GM21619 (cell line): Measurements from ENCODE around the gene TEX11.

Experiments used
- ATAC-seq: cut with Tn5 transposase; IDR thresholded peaks from one replicate; pipeline ENCODE4 v1.9.1; 2021; ENCODE audit not compliant: unreplicated experiment

The TEX11 gene

DNA sequence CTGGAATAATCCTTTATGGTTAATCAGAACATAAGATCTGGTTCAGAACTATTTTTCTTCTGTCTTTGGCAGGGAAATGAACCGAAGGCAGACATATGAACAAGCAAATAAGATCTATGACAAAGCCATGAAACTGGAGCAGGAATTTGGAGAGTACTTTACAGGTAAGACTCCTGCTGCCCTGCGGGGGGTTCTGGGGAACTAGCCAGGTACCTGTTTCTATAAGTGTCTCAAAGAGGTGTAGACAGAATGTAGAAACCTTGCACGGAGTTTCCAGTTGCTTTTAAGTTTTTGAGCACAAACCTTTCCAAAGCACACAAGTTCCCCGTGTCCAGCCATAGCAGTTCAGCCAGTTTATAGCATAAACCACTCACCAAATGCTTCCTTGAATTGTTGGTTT is 407.7 kb downstream of the TEX11 start:
- no peak for ATAC-seq

- ATAC-seq = no peak
These were observed 410.4 kb downstream of the TEX11 start for GRCh38 chrX:70498129-70498528.

DNA sequence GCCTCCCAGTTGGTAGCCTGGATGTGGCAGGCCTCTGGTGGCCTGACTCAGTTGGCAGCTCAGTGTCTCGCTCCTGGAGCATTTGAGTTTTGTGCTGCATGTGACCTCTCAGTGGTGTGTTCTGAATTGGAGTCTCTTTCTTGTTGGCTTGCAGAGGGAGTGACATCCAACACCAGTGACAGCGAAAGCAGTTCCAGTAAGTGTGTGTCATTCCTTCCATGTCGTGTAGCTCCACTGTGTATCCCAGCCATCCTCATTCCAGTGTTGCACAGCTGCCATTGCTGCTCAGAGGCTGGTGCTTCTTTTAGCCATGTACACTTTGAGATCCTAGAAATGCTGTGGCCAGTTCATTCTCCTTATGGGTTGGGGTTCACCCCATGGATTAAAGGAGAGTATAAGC is 411.5 kb downstream of the TEX11 start:
- no peak for ATAC-seq

- ATAC-seq = no peak
These were observed 412.0 kb downstream of the TEX11 start for GRCh38 chrX:70496491-70496890.

GRCh38 chrX:70494441-70494840 is 414.1 kb downstream of the TEX11 start:
- no peak for ATAC-seq

DNA sequence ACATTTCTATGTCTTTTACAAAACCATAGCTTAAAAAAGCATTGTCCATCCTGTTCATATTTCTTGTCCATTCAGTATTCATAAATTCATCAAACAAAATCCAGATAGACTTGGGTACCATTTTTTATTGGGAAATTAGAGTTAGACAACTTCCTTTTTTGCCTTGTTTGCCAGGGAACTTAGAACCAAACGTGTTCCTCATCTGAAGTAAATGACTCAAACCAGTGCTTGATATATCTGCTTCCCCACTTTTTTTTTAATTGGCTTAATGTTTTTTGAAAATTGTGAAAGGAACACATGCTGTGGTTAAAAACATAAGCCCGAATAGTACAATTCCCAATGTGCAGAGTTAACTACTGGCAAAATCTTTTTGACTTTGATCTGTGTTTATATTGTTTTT is 419.7 kb downstream of the TEX11 start:
- no peak for ATAC-seq

GRCh38 chrX:70485466-70485865 is 423.0 kb downstream of the TEX11 start:
- ATAC-seq = no peak

- ATAC-seq = no peak
These were observed 426.2 kb downstream of the TEX11 start for GRCh38 chrX:70482300-70482699.

GRCh38 chrX:70481471-70482270 is 426.8 kb downstream of the TEX11 start:
- no peak for ATAC-seq

DNA sequence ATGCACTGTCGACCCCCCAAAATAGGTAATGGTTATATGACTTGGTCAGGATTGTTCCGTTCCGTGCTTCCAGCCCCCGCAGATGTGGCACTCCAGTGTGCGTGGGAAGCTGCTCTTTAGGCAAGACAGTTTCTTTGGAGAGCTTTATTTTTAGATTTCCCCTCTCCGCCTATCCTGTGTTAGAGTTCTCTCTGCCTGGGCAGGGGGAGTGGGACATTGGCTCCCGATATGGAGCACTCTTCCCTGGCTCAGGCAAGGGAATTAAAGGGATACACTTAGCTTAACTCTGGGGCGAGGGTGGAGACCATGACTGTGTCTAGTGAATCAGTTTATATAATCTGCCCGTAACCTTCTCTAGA is 427.9 kb downstream of the TEX11 start:
- ATAC-seq = no peak

- ATAC-seq = no peak
These were observed 428.4 kb downstream of the TEX11 start for GRCh38 chrX:70479922-70480659.

DNA sequence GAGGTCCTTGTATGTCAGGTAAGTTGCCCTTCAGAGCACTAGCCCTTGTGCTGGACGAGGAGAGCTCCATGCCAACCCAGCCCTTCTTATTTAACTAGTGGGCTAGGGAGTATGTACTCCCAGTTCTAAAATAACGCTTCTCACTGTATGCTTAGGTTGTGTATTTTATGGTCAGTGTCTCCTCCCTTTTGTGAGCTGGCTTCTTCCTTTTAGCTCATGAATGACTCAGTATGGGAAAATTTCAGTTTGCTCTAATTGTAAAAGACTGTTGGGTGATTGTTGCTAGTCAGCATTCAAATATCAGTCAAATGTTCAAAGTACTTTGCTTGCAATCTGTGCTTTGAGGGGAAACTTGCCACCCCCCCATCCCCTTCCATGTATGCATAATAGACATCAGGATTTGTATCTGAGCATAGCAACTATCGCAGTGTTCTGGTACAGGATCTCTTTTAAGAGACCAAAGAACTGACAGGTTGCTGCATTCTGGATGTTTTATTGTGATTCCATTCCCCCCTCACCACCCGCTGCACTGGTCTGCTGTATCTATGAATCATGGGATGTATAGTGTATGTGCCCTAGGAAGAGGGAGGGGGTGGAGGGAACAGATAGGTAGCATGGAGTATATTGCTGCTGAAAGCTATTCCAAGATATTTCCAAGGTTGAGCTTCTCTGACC is 429.1 kb downstream of the TEX11 start:
- ATAC-seq = no peak
